ENCODE data around the gene MRPL33.

GRCh38 chr2:27763907-27764267, 7.6 kb upstream of the MRPL33 start:
- TF ChIP-seq, protein P1, sequence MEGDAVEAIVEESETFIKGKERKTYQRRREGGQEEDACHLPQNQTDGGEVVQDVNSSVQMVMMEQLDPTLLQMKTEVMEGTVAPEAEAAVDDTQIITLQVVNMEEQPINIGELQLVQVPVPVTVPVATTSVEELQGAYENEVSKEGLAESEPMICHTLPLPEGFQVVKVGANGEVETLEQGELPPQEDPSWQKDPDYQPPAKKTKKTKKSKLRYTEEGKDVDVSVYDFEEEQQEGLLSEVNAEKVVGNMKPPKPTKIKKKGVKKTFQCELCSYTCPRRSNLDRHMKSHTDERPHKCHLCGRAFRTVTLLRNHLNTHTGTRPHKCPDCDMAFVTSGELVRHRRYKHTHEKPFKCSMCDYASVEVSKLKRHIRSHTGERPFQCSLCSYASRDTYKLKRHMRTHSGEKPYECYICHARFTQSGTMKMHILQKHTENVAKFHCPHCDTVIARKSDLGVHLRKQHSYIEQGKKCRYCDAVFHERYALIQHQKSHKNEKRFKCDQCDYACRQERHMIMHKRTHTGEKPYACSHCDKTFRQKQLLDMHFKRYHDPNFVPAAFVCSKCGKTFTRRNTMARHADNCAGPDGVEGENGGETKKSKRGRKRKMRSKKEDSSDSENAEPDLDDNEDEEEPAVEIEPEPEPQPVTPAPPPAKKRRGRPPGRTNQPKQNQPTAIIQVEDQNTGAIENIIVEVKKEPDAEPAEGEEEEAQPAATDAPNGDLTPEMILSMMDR (conservative IDR thresholded peaks at IDR 0.05) = no peak
- TF ChIP-seq EZH2 (IDR thresholded peaks at IDR 0.05; ENCODE audit: low read depth) = no peak
